ENCODE data around the gene TRA2B. TPM values are rescaled to one million over a fixed set of nuclear protein-coding genes. Genes with fewer than 3 reads are reported as not detected.
A peak's percentile ranks its signal among the peaks of the same experiment; 100 is the strongest.

TRA2B gene
- total RNA-seq, 1 experiment from 2014 or later = 246 TPM

GRCh38 chr3:185978516-185978915 is 40.7 kb upstream of the TRA2B start:
- intact Hi-C loops (cut with micrococcal nuclease) = no loop called here
- no peak for DNase-seq (ENCODE audit: unreplicated experiment)
- TF ChIP-seq CTCF (IDR thresholded peaks at IDR 0.05; ENCODE audit: unreplicated experiment) = no peak
- CTCF ChIA-PET = interaction anchor here (0.6 to 4.1 kb wide), 14 partner anchors 10 to 634 kb away, joined by 3 to 33 read pairs (median 4); partner anchors contain the start of gene AHSG
- BruUV-seq (replicated peaks) = no TSS peak
- Mint-ChIP-seq H3K4me1 (ENCODE audit: insufficient read depth, unreplicated experiment) (peaks cover 3% of the 10 kb centered on the region), H3K36me3 (ENCODE audit: insufficient read depth, unreplicated experiment) (no peaks in the 10 kb centered on the region), H3K27me3 (ENCODE audit: insufficient read depth, unreplicated experiment) (no peaks in the 10 kb centered on the region), H3K27ac (ENCODE audit: low read depth, unreplicated experiment) (no peak overlapping the region), H3K9me3 (ENCODE audit: unreplicated experiment) (no peaks in the 10 kb centered on the region), H3K4me3 (ENCODE audit: unreplicated experiment) (no peak overlapping the region)
- POLR2A ChIA-PET = interaction anchor here (0.9 kb wide), 1 partner anchor 35 kb away, joined by 4 read pairs; no protein-coding TSS in a partner anchor

- POLR2A ChIA-PET = interaction anchor here (0.9 to 1.5 kb wide), 2 partner anchors 34 to 40 kb away, joined by 4 to 5 read pairs; partner anchors contain the start of gene TRA2B
- intact Hi-C loops (cut with micrococcal nuclease) = loop anchor here (2.0 kb wide), 1 partner anchor 317 kb away; no protein-coding TSS in a partner anchor
Measured at GRCh38 chr3:185977679-185978040, 39.8 kb upstream of the TRA2B start.

GRCh38 chr3:185976977-185977678 is 39.3 kb upstream of the TRA2B start:
- TF ChIP-seq CTCF (IDR thresholded peaks at IDR 0.05; ENCODE audit: unreplicated experiment) = peak; percentile 87
- DNase-seq (ENCODE audit: unreplicated experiment) = peak; percentile 72
- BruUV-seq (replicated peaks) = no TSS peak
- ChIA-PET CTCF (interaction anchor here (0.6 to 4.1 kb wide), 32 partner anchors 8 to 1104 kb away, joined by 3 to 33 read pairs (median 4); partner anchors contain the start of genes AHSG and CRYGS), POLR2A (interaction anchor here (1.5 kb wide), 1 partner anchor 39 kb away, joined by 5 read pairs; the partner anchor contains the start of gene TRA2B)
- Mint-ChIP-seq H3K4me1 (ENCODE audit: insufficient read depth, unreplicated experiment) (no peaks in the 10 kb centered on the region), H3K4me3 (ENCODE audit: unreplicated experiment) (no peak overlapping the region), H3K27me3 (ENCODE audit: insufficient read depth, unreplicated experiment) (no peaks in the 10 kb centered on the region), H3K36me3 (ENCODE audit: insufficient read depth, unreplicated experiment) (no peaks in the 10 kb centered on the region), H3K27ac (ENCODE audit: low read depth, unreplicated experiment) (no peak overlapping the region), H3K9me3 (ENCODE audit: unreplicated experiment) (no peaks in the 10 kb centered on the region)
- intact Hi-C loops (cut with micrococcal nuclease) = loop anchor here (2.0 kb wide), 1 partner anchor 316 kb away; no protein-coding TSS in a partner anchor

More at GRCh38 chr3:185977679-185978040, 39.8 kb upstream of the TRA2B start:
- Mint-ChIP-seq H3K27ac (ENCODE audit: low read depth, unreplicated experiment) (no peak overlapping the region), H3K36me3 (ENCODE audit: insufficient read depth, unreplicated experiment) (no peaks in the 10 kb centered on the region), H3K4me3 (ENCODE audit: unreplicated experiment) (no peak overlapping the region), H3K27me3 (ENCODE audit: insufficient read depth, unreplicated experiment) (no peaks in the 10 kb centered on the region), H3K9me3 (ENCODE audit: unreplicated experiment) (no peaks in the 10 kb centered on the region), H3K4me1 (ENCODE audit: insufficient read depth, unreplicated experiment) (no peaks in the 10 kb centered on the region)
- TF ChIP-seq CTCF (IDR thresholded peaks at IDR 0.05; ENCODE audit: unreplicated experiment) = no peak
- no peak for DNase-seq (ENCODE audit: unreplicated experiment)
- CTCF ChIA-PET = interaction anchor here (0.7 to 4.1 kb wide), 22 partner anchors 10 to 843 kb away, joined by 3 to 33 read pairs (median 4); partner anchors contain the start of gene AHSG
- BruUV-seq (replicated peaks) = no TSS peak

GRCh38 chr3:185976100-185976499 is 38.3 kb upstream of the TRA2B start:
- Mint-ChIP-seq H3K27ac (ENCODE audit: low read depth, unreplicated experiment) (no peak overlapping the region), H3K4me1 (ENCODE audit: insufficient read depth, unreplicated experiment) (no peaks in the 10 kb centered on the region), H3K9me3 (ENCODE audit: unreplicated experiment) (no peaks in the 10 kb centered on the region), H3K27me3 (ENCODE audit: insufficient read depth, unreplicated experiment) (no peaks in the 10 kb centered on the region), H3K4me3 (ENCODE audit: unreplicated experiment) (no peak overlapping the region), H3K36me3 (ENCODE audit: insufficient read depth, unreplicated experiment) (no peaks in the 10 kb centered on the region)
- intact Hi-C loops (cut with micrococcal nuclease) = loop anchor here (2.0 kb wide), 1 partner anchor 315 kb away; no protein-coding TSS in a partner anchor
- DNase-seq (ENCODE audit: unreplicated experiment) = no peak
- ChIA-PET CTCF (interaction anchor here (0.6 to 4.1 kb wide), 14 partner anchors 7 to 633 kb away, joined by 3 to 33 read pairs (median 5); no protein-coding TSS in a partner anchor), POLR2A (no interaction called here)
- no TSS peak for BruUV-seq (replicated peaks)
- no peak for TF ChIP-seq CTCF (IDR thresholded peaks at IDR 0.05; ENCODE audit: unreplicated experiment)

All from MCF 10A (cell line).